GM18519 (cell line): Measurements from ENCODE around the gene TNFAIP8L3.
"Not testable (repeated sequence)": the region's sequence is repeated elsewhere in the genome, so short reads cannot be mapped to it uniquely, and the experiment has no call there.

Experiments used
- ATAC-seq: cut with Tn5 transposase; IDR thresholded peaks from one replicate; pipeline ENCODE4 v1.9.1; 2021; ENCODE audit warnings: mild to moderate bottlenecking, moderate library complexity; ENCODE audit not compliant: unreplicated experiment, low FRiP score

The TNFAIP8L3 gene

GRCh38 chr15:51094606-51095569 is at the start of gene TNFAIP8L3:
TSS of gene TNFAIP8L3 (minus strand) at chr15:51094906. CDS start at chr15:51094595, 311 bp downstream.
- no peak for ATAC-seq

- ATAC-seq = no peak
Observed at GRCh38 chr15:51144021-51144532, 49.4 kb upstream of the TNFAIP8L3 start.

- ATAC-seq = not testable (repeated sequence)
Observed at GRCh38 chr15:51140347-51140746, 45.6 kb upstream of the TNFAIP8L3 start.

GRCh38 chr15:51139091-51139490 is 44.4 kb upstream of the TNFAIP8L3 start:
- ATAC-seq = no peak

- ATAC-seq = no peak
Observed at GRCh38 chr15:51137880-51138430, 43.2 kb upstream of the TNFAIP8L3 start.

- no peak for ATAC-seq
Observed at GRCh38 chr15:51137024-51137423, 42.3 kb upstream of the TNFAIP8L3 start.

- ATAC-seq = no peak
Observed at GRCh38 chr15:51135276-51135675, 40.6 kb upstream of the TNFAIP8L3 start.

- ATAC-seq = no peak
Observed at GRCh38 chr15:51134416-51135199, 39.9 kb upstream of the TNFAIP8L3 start.

- no peak for ATAC-seq
Observed at GRCh38 chr15:51133140-51133765, 38.5 kb upstream of the TNFAIP8L3 start.

- ATAC-seq = no peak
Observed at GRCh38 chr15:51132384-51133139, 37.9 kb upstream of the TNFAIP8L3 start.

- ATAC-seq = no peak
Observed at GRCh38 chr15:51131596-51132290, 37.0 kb upstream of the TNFAIP8L3 start.

GRCh38 chr15:51130344-51130743 is 35.6 kb upstream of the TNFAIP8L3 start:
- ATAC-seq = no peak

- no peak for ATAC-seq
Observed at GRCh38 chr15:51129535-51130188, 35.0 kb upstream of the TNFAIP8L3 start.

GRCh38 chr15:51128701-51129100 is 34.0 kb upstream of the TNFAIP8L3 start:
- no peak for ATAC-seq

- no peak for ATAC-seq
Observed at GRCh38 chr15:51126842-51127241, 32.1 kb upstream of the TNFAIP8L3 start.

GRCh38 chr15:51123002-51123401 is 28.3 kb upstream of the TNFAIP8L3 start:
- ATAC-seq = not testable (repeated sequence)

- ATAC-seq = no peak
Observed at GRCh38 chr15:51121631-51122225, 27.0 kb upstream of the TNFAIP8L3 start.

GRCh38 chr15:51121118-51121517 is 26.4 kb upstream of the TNFAIP8L3 start:
- no peak for ATAC-seq
